Trophoblast cell (in vitro differentiated cells and primary cell): ENCODE measurements around the gene ZNF497.

Experiments
- DNase-seq, 2 donors: peaks; one replicate each; pipeline ENCODE4 v3.0.0-alpha.2; 2016
- H2AFZ ChIP-seq: 2 replicates; pipeline ENCODE4 v1.6.1; 2013; ENCODE audit warnings: low read length, moderate library complexity, mild to moderate bottlenecking; ENCODE audit not compliant: insufficient read depth, poor library complexity
- H2AK5ac ChIP-seq: 2 replicates; pipeline ENCODE4 v1.6.1; 2013; ENCODE audit warnings: mild to moderate bottlenecking, low read length
- H2BK120ac ChIP-seq: 2 replicates; pipeline ENCODE4 v1.6.1; 2013; ENCODE audit warnings: low read length, mild to moderate bottlenecking, moderate library complexity; ENCODE audit not compliant: insufficient read depth, poor library complexity
- H2BK12ac ChIP-seq: 2 replicates; pipeline ENCODE4 v1.6.1; 2013; ENCODE audit warnings: mild to moderate bottlenecking, low read length, moderate library complexity
- H2BK5ac ChIP-seq: 2 replicates; pipeline ENCODE4 v1.6.1; 2013; ENCODE audit warnings: low read length, low read depth, moderate library complexity, mild to moderate bottlenecking; ENCODE audit not compliant: poor library complexity
- H3K14ac ChIP-seq: 2 replicates; pipeline ENCODE4 v1.6.1; 2013; ENCODE audit warnings: mild to moderate bottlenecking, low read length
- H3K18ac ChIP-seq: 2 replicates; pipeline ENCODE4 v1.6.1; 2013; ENCODE audit warnings: mild to moderate bottlenecking, low read length
- H3K23ac ChIP-seq: 2 replicates; pipeline ENCODE4 v1.6.1; 2013; ENCODE audit warnings: low read length
- H3K27ac ChIP-seq: 2 replicates; pipeline ENCODE4 v1.5.1; 2013; ENCODE audit warnings: low read depth, mild to moderate bottlenecking, inconsistent platforms, low read length, moderate library complexity
- H3K27me3 ChIP-seq: 2 replicates; pipeline ENCODE4 v1.6.1; 2013; ENCODE audit warnings: inconsistent platforms, mild to moderate bottlenecking, low read length, moderate library complexity; ENCODE audit not compliant: insufficient read depth
- H3K36me3 ChIP-seq, 2 experiments: 1 replicate in 1 of 2; 2 replicates in 1 of 2; pipeline ENCODE4 v1.6.1; 2013; ENCODE audit warnings: low read length in 2 of 2, mild to moderate bottlenecking in 2 of 2, moderate library complexity in 1 of 2; ENCODE audit not compliant: insufficient read depth in 2 of 2, control insufficient read depth in 1 of 2
- H3K4ac ChIP-seq: 2 replicates; pipeline ENCODE4 v1.6.1; 2013; ENCODE audit warnings: low read depth, mild to moderate bottlenecking, low read length, moderate library complexity
- H3K4me1 ChIP-seq, 2 experiments: 1 replicate in 1 of 2; 2 replicates in 1 of 2; pipeline ENCODE4 v1.6.1; 2013; ENCODE audit warnings: low read length in 2 of 2, mild to moderate bottlenecking in 2 of 2, moderate library complexity in 1 of 2; ENCODE audit not compliant: insufficient read depth in 2 of 2, control insufficient read depth in 1 of 2
- H3K4me2 ChIP-seq: 2 replicates; pipeline ENCODE4 v1.6.1; 2013; ENCODE audit warnings: inconsistent platforms, mild to moderate bottlenecking, low read length, moderate library complexity
- H3K4me3 ChIP-seq: 2 replicates; pipeline ENCODE4 v1.5.1; 2013; ENCODE audit warnings: mild to moderate bottlenecking, low read depth, low read length, inconsistent platforms
- H3K79me1 ChIP-seq: one replicate; pipeline ENCODE4 v1.6.1; 2013; ENCODE audit warnings: low read length
- H3K79me2 ChIP-seq: 2 replicates; pipeline ENCODE4 v1.6.1; 2013; ENCODE audit warnings: low read length, mild to moderate bottlenecking; ENCODE audit not compliant: control insufficient read depth, insufficient read depth, poor library complexity
- H3K9ac ChIP-seq: 2 replicates; pipeline ENCODE4 v1.6.1; 2013; ENCODE audit warnings: mild to moderate bottlenecking, low read length
- H3K9me3 ChIP-seq: 2 replicates; pipeline ENCODE4 v1.6.1; 2013; ENCODE audit warnings: low read depth, mild to moderate bottlenecking, control low read depth, inconsistent platforms, low read length; ENCODE audit not compliant: insufficient read depth
- H4K12ac ChIP-seq: 2 replicates; pipeline ENCODE4 v1.6.1; 2013; ENCODE audit warnings: low read depth, mild to moderate bottlenecking, low read length, moderate library complexity
- H4K8ac ChIP-seq: 2 replicates; pipeline ENCODE4 v1.6.1; 2013; ENCODE audit warnings: low read depth, mild to moderate bottlenecking, low read length, moderate library complexity
- H4K91ac ChIP-seq: one replicate; pipeline ENCODE4 v1.6.1; 2013; ENCODE audit warnings: low read depth, mild to moderate bottlenecking, low read length, moderate library complexity
- WGBS: extraction: QIAGEN DNeasy Blood & Tissue Kit; methylation state at CpG from one replicate; pipeline ENCODE4 v1.1.7; 2013; ENCODE audit warnings: missing lambda C conversion rate; ENCODE audit not compliant: insufficient read length, insufficient coverage; ENCODE audit errors: extremely low coverage; 5-methylcytosine and 5-hydroxymethylcytosine counted together

ZNF497 gene

DNA sequence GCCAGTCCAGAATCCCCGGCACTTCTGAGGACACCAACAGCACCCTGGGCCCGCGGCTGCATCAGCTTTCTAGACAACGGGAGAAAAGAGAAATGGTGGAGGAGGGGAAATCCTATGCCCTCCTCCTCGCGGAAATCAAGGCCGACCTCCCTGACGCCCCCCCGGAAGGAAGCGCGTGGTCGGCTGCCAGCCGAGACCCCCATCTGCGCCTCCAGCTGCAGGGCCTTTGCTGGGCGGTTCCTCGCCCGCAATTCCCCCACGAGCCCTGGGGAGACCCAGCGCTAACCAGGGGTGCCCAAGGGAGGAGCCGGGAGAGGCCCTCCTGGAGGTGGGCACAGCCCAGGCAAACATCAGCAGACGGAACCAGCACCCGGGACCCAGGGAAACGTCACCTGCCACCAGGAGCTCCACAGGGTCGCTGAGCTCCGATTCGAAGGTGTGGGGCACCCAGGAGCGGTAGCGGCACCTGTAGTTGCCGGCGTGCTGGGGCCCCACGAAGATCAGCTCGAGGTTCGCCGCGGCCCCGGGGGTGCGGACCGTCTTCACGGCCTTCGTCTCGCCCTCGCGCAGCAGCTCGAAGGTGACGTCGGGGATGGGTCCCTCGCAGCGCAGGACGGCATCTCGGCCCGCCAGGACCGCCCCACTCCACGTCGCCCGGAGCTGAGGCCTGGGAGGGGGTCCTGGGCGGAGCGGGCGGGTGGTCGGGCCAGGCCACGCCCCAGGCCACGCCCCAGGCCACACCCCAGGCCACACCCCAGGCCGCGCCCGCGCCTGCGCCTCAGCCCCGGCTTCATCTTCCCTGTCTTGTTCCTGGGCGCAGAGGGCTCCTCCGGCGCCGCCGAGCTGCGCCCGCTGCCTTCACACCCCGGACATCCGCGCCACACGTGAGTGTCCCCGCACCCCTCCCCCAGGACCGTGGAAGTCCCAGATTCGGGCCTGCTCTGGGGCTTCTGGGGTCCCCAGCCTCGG, 15.3 kb downstream of the ZNF497 start:
- H4K8ac ChIP-seq: peak overlapping the region; percentile 81

GRCh38 chr19:58345558-58345957, 17.0 kb downstream of the ZNF497 start:
- Histone ChIP-seq H2BK12ac (no peak overlapping the region), H3K4ac (no peak overlapping the region), H3K18ac (no peak overlapping the region), H3K79me1 (peaks cover 4% of the 10 kb centered on the region), H4K12ac (no peak overlapping the region), H2AFZ (no peak overlapping the region), H4K8ac (no peak overlapping the region), H4K91ac (no peak overlapping the region), H3K4me3 (no peak overlapping the region), H2AK5ac (no peak overlapping the region), H3K9me3 (peaks cover 1% of the 10 kb centered on the region), H3K23ac (no peak overlapping the region), H3K36me3 (peaks cover 0 to 4% of the 10 kb centered on the region in 2 experiments), H3K27me3 (peaks cover 15% of the 10 kb centered on the region), H3K4me2 (no peak overlapping the region), H3K14ac (no peak overlapping the region), H2BK5ac (no peak overlapping the region), H3K79me2 (peaks cover 2% of the 10 kb centered on the region), H3K9ac (no peak overlapping the region), H3K27ac (no peak overlapping the region), H3K4me1 (peaks cover 3 to 7% of the 10 kb centered on the region in 2 experiments), H2BK120ac (no peak overlapping the region)
- WGBS: no CpG with 5 or more reads among the region's 5 CpGs
- no peak for DNase-seq

More for the DNA sequence above, 15.3 kb downstream of the ZNF497 start:
- Histone ChIP-seq H2BK5ac (no peak overlapping the region), H3K4me3 (peak overlapping the region; percentile 71), H3K18ac (peak overlapping the region; percentile 62), H3K4me1 (peaks cover 3 to 7% of the 10 kb centered on the region in 2 experiments), H3K9me3 (no peaks in the 10 kb centered on the region), H2AFZ (peak overlapping the region; percentile 83), H3K9ac (no peak overlapping the region), H4K12ac (peak overlapping the region; percentile 43), H3K23ac (no peak overlapping the region), H3K79me1 (peaks cover 4% of the 10 kb centered on the region), H4K91ac (peak overlapping the region; percentile 28), H3K79me2 (peaks cover 2% of the 10 kb centered on the region), H3K4me2 (peak overlapping the region; percentile 96), H3K36me3 (no peaks in the 10 kb centered on the region), H2BK120ac (no peak overlapping the region), H3K14ac (peak overlapping the region; percentile 51), H3K27me3 (peaks cover 15% of the 10 kb centered on the region), H3K27ac (no peak overlapping the region), H3K4ac (no peak overlapping the region), H2BK12ac (no peak overlapping the region), H2AK5ac (no peak overlapping the region)
- DNase-seq: peak in 1 of 2 donors; percentile 17
- no CpG with 5 or more reads among the region's 82 CpGs for WGBS

DNA sequence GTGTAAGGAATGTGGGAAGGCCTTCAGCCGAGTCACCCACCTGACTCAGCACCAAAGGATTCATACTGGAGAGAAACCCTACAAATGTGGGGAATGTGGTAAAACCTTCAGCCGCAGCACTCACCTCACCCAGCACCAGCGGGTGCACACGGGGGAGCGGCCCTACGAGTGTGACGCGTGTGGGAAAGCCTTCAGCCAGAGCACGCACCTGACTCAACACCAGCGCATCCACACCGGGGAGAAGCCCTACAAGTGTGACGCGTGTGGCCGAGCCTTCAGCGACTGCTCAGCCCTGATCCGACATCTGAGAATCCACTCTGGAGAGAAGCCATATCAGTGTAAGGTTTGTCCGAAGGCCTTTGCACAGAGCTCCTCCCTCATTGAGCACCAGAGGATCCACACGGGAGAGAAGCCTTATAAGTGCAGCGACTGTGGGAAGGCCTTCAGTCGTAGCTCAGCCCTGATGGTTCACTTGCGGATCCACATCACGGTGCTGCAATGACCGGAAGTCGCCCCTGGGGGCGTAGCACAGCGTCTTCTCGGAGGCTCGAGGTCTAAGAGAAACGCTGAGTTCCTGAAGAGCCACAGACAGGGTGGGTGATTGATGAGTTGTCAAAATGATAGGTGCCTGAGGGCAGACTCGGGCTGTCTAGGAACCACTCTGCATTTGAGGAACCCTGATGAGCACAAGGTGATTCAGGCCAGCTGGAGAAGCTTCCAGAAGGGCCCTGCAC, 23.6 kb downstream of the ZNF497 start:
- Histone ChIP-seq H3K18ac (no peak overlapping the region), H3K9me3 (peaks cover 12% of the 10 kb centered on the region), H3K9ac (no peak overlapping the region), H3K36me3 (peaks cover 34 to 49% of the 10 kb centered on the region in 2 experiments), H3K23ac (no peak overlapping the region), H2BK120ac (no peak overlapping the region), H4K91ac (no peak overlapping the region), H3K27me3 (no peaks in the 10 kb centered on the region), H3K4ac (no peak overlapping the region), H2AK5ac (no peak overlapping the region), H2BK12ac (no peak overlapping the region), H3K4me2 (no peak overlapping the region), H3K27ac (no peak overlapping the region), H2AFZ (no peak overlapping the region), H4K12ac (no peak overlapping the region), H3K79me2 (no peaks in the 10 kb centered on the region), H2BK5ac (no peak overlapping the region), H4K8ac (no peak overlapping the region), H3K79me1 (no peaks in the 10 kb centered on the region), H3K14ac (no peak overlapping the region), H3K4me3 (no peak overlapping the region), H3K4me1 (no peaks in the 10 kb centered on the region)
- no peak for DNase-seq
- no CpG with 5 or more reads among the region's 30 CpGs for WGBS

DNA sequence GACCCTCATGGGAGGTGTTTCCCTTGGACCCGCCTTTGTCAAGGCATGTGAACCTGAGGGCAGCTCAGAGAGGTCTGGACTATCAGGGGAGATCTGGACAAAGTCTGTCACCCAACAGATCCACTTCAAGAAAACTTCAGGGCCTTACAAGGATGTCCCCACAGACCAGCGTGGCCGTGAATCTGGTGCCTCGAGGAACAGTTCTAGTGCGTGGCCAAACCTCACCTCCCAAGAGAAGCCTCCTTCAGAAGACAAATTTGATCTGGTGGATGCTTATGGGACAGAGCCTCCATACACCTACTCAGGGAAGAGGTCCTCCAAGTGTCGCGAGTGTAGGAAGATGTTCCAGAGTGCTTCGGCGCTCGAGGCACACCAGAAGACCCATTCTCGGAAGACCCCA, 24.2 kb downstream of the ZNF497 start:
- H2AFZ ChIP-seq: no peak overlapping the region
- no peak overlapping the region for H3K4me2 ChIP-seq
- no peak overlapping the region for H2BK12ac ChIP-seq
- H3K36me3 ChIP-seq: peaks cover 34 to 49% of the 10 kb centered on the region in 2 experiments
- DNase-seq: no peak
- peaks cover 12% of the 10 kb centered on the region for H3K9me3 ChIP-seq
- no peaks in the 10 kb centered on the region for H3K79me1 ChIP-seq
- no peak overlapping the region for H3K23ac ChIP-seq
- no peak overlapping the region for H4K12ac ChIP-seq
- no CpG with 5 or more reads among the region's 11 CpGs for WGBS
- no peaks in the 10 kb centered on the region for H3K27me3 ChIP-seq
- H2BK120ac ChIP-seq: no peak overlapping the region
- H4K8ac ChIP-seq: no peak overlapping the region
- no peak overlapping the region for H2AK5ac ChIP-seq
- no peak overlapping the region for H3K4ac ChIP-seq
- no peak overlapping the region for H3K18ac ChIP-seq
- no peaks in the 10 kb centered on the region for H3K79me2 ChIP-seq
- H2BK5ac ChIP-seq: no peak overlapping the region
- no peaks in the 10 kb centered on the region for H3K4me1 ChIP-seq
- H3K27ac ChIP-seq: no peak overlapping the region
- no peak overlapping the region for H3K9ac ChIP-seq
- no peak overlapping the region for H3K14ac ChIP-seq
- no peak overlapping the region for H3K4me3 ChIP-seq
- no peak overlapping the region for H4K91ac ChIP-seq
